ENCODE measurements around the gene AHRR.
A peak's percentile ranks its signal among the peaks of the same experiment; 100 is the strongest.

The AHRR gene

DNA sequence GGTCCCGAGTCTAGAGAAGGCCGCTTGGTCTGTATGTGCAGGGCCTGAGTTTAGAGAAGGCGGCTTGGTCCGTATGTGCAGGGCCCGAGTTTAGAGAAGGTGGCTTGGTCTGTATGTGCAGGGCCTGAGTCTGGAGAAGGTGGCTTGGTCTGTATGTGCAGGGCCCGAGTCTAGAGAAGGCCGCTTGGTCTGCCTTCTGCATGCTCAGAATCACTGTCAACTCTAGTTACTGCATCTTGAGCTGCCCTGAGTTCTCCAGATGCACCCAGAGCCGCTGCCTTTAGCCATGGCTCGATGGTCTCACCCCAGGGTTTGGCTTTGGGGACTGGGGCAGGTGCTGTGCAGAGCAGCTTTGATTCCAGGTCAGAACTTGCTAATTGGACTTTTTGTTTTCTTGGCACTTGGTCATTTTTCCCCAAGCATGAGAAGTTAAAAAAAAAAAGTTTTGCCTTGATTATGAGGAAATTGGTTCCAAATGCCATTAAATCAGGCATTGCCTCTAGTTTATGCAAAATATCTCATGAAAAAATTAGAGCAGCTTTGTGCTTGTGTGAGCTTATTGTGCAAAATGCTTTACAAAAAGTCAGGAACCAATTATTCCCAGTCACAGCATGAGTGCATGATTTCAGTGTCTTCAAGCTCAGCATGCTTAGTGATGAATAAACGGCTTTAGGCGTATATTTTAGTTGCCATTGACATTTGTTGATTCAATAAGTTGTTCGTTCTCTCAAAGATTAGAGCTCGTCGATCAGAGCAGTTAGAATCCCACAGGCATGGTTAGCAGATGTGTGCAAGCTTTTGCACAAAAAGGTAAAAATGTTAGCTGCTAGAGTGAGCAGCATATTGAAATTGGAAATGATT lies 96.0 kb downstream of the AHRR start:
- DNase-seq = no peak

GRCh38 chr5:418162-419121 lies 96.9 kb downstream of the AHRR start:
- no peak for DNase-seq

DNA sequence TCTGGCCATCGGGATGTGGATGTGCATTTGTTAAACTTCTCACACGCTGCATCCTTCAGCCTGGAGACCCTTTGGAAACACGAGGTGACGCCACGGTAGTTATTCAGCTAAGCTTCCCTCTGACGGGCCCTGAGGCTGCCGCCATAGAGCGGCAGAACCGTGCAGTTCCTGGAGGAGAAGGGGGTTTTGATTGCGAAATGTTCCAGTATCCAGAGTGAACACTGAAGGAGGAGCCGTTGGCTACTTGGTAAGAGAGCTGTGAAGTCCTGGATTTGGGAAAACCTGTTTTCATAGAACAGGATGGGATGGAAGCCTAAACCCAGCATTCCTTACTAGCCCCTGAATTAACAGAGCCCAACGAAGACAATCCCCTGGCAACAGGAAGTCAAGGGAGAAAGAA lies 98.5 kb downstream of the AHRR start:
- no peak for DNase-seq

GRCh38 chr5:420632-421286 lies 99.2 kb downstream of the AHRR start:
- DNase-seq = no peak

GRCh38 chr5:421287-421880 lies 99.9 kb downstream of the AHRR start:
- no peak for DNase-seq

DNA sequence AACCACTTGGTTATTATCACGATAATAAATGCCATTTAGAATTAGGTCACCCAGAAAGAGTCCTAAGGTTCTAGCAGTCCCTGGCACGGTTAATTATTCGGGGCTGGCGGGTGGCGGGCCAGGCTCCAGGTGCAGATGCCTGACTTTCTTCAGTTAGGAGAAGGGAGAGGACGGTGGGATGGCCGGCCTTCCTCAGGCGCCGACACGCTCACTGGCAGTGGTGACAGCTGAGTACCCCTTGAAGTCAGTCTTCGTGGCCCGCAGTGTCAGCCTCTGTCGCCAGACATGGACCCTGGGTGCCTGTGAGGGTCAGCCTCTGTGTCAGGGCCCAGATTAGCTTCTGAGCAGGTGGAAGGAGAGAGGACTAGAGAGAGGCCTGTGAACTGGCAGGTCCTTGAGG lies 100.4 kb downstream of the AHRR start:
- DNase-seq = no peak

- DNase-seq = no peak
Measured at GRCh38 chr5:422323-423232, 101.1 kb downstream of the AHRR start.

- no peak for DNase-seq
Measured at GRCh38 chr5:423233-423565, 101.7 kb downstream of the AHRR start.

- DNase-seq = no peak
Measured at GRCh38 chr5:423626-424261, 102.2 kb downstream of the AHRR start.

DNA sequence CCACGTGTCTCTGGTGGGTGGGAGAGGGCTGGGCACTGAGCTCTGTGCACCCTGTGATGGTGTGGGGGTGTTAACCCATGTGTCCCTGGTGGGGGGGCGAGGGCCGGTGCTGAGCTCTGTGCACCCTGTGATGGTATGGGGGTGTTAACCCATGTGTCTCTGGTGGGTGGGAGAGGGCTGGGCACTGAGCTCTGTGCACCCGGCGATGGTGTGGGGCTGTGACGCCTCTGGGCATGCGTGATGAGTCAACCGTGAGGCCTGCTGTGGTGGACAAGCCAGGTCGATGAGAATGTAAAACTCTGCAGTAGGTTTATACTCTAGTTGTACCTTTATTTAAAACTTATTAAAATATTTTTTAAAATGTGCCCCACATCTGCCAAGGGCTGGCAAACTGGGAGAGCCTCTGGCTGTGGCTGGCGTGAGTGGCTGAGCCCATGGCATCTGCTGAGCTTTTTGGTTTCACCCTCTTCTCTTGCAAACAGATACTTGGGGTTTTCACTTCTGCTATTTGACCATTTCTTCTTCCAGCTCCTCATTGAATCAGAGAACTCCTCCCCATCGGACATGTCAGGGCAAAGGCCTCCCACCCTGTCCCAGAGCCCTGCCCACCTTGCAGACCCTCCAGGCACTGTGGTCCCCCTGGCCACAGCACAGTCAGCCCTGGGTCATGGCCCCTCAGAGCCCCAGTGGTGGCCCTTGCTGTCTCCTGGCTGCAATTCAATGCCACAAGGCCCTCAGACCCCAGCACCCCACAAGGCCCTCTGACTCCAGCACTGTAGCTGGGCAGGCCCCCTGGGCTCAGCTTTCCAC lies 103.0 kb downstream of the AHRR start:
- DNase-seq = no peak

DNA sequence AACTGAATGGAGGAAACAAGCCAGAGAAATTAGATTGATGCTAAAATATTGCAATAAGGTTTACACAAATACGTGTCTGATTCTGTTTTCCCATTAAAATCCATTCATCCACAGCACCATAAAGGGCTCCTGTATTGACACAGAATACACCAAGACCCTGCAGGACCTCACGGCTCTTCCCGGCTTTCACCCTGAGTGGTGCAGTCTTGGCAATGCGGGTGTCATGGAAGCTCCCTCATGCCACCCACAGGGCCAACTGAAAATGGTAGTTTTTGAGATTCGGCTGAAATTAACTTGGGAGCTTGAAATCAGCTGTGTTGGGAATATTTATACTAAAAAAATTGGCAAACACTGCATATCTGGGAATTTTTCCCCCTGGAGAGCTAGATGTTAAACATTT lies 104.2 kb downstream of the AHRR start:
- peak in 1 of 2 donors; percentile 11 for DNase-seq

GRCh38 chr5:426392-426976 lies 105.0 kb downstream of the AHRR start:
- DNase-seq = no peak

GRCh38 chr5:427415-428087 lies 106.0 kb downstream of the AHRR start:
- DNase-seq = no peak

- DNase-seq = no peak
Measured at GRCh38 chr5:428219-428618, 106.7 kb downstream of the AHRR start.

DNA sequence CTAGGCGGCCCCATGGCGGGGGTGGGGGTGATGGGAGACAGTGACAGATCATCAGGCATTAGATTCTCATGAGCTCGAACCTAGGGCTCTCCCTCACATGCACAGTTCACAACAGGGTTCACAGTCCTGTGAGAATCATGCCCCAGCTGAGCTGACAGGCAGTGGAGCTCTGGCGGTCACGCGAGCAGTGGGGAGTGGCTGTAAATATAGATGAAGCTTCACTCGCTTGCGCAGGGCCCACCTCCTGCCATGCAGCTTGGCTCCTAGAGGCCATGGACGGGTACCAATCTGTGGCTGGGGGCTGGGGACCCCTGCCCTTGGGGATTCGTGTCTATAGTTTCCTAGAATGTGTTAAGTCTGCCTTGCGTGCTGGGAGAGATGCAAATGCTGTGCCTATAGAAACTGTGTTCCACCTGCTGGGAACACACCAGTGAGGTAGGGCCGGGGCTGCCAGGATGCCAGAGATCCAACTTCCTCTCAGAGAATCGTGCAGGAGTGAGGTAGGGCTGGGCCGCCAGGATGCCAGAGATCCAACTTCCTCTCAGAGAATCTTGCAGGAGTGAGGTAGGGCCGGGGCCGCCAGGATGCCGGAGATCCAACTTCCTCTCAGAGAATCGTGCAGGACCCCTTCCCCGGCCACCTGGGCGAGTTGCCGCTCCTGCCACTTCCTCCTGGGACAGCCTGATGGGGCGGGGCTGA lies 107.4 kb downstream of the AHRR start:
- no peak for DNase-seq

DNA sequence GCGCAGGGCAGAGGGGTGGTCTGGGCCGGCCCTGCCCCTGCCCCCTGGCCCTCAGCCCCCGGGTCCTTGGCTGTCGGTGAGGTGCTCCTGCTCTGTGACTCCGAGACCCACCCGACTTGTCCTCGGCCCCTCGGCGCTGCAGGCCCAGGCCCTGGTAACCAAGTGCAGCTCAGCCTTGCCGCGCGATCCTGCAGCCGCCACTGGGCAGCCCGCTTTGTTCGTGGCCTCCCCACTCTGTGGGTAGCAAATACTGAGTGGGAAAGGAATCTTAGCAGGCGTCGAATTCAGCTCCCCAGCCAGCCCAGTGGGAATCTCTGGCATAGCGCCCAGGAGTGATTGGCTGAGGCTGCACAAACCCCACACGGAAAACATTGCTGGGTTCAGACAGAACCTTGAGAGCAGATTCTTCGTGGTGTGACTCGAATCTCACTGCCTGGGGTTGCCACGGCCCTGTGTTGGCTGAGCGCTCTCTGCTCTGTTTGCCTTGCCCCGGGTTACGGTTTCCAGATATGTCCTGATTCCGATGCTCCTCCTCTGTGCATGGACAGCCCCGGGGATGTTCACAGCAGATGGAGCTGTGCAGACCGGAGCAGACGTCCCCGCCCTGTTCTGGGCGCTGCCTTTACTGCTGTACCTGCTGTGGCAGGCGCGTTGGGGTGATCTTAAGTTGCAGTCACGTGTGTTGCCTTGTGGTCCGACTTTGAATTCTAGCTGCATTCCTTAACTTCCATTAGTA lies 108.1 kb downstream of the AHRR start:
- no peak for DNase-seq

- no peak for DNase-seq
Measured at GRCh38 chr5:430214-430925, 108.9 kb downstream of the AHRR start.

Data from CD4-positive, alpha-beta T cell treated with Interleukin-1 beta for 1 hour (primary cell).